Measurements from ENCODE around the gene PUM1.
"Not testable (repeated sequence)": the region's sequence is repeated elsewhere in the genome, so short reads cannot be mapped to it uniquely, and the experiment has no call there.

Gene PUM1

GRCh38 chr1:30948278-30948677 is 117.2 kb downstream of the PUM1 start:
- TF ChIP-seq POLR2A (IDR thresholded peaks at IDR 0.05; ENCODE audit: low read depth, low read length) (no peak), TAF1 (IDR thresholded peaks at IDR 0.05; ENCODE audit: borderline replicate concordance, low read depth, low read length) (no peak), POLR2AphosphoS5 (IDR thresholded peaks at IDR 0.05; ENCODE audit: low read depth, low read length) (no peak)
- no peak for FAIRE-seq

GRCh38 chr1:30947212-30947611 is 118.3 kb downstream of the PUM1 start:
- TF ChIP-seq POLR2AphosphoS5 (IDR thresholded peaks at IDR 0.05; ENCODE audit: low read depth, low read length) (no peak), POLR2A (IDR thresholded peaks at IDR 0.05; ENCODE audit: low read depth, low read length) (no peak), TAF1 (IDR thresholded peaks at IDR 0.05; ENCODE audit: borderline replicate concordance, low read depth, low read length) (no peak)
- FAIRE-seq (no peak), DNase-seq (ENCODE audit: insufficient read length) (no peak)

More at GRCh38 chr1:30948278-30948677, 117.2 kb downstream of the PUM1 start:
- DNase-seq (ENCODE audit: insufficient read length): no peak

GRCh38 chr1:30942326-30942963 is 123.1 kb downstream of the PUM1 start:
- FAIRE-seq: no peak
- TF ChIP-seq POLR2A (IDR thresholded peaks at IDR 0.05; ENCODE audit: low read depth, low read length): no peak
- no peak for TF ChIP-seq POLR2AphosphoS5 (IDR thresholded peaks at IDR 0.05; ENCODE audit: low read depth, low read length)
- TF ChIP-seq TAF1 (IDR thresholded peaks at IDR 0.05; ENCODE audit: borderline replicate concordance, low read depth, low read length): no peak
- no peak for DNase-seq (ENCODE audit: insufficient read length)

- DNase-seq (ENCODE audit: insufficient read length) (no peak), FAIRE-seq (no peak)
Observed at GRCh38 chr1:30940541-30940940, 125.0 kb downstream of the PUM1 start.

GRCh38 chr1:30936541-30937171 is 128.9 kb downstream of the PUM1 start:
- DNase-seq (ENCODE audit: insufficient read length): no peak
- TF ChIP-seq POLR2A (IDR thresholded peaks at IDR 0.05; ENCODE audit: low read depth, low read length): no peak
- no peak for TF ChIP-seq POLR2AphosphoS5 (IDR thresholded peaks at IDR 0.05; ENCODE audit: low read depth, low read length)
- TF ChIP-seq TAF1 (IDR thresholded peaks at IDR 0.05; ENCODE audit: borderline replicate concordance, low read depth, low read length): no peak
- no peak for FAIRE-seq

More at GRCh38 chr1:30940541-30940940, 125.0 kb downstream of the PUM1 start:
- no peak for TF ChIP-seq POLR2AphosphoS5 (IDR thresholded peaks at IDR 0.05; ENCODE audit: low read depth, low read length)
- TF ChIP-seq TAF1 (IDR thresholded peaks at IDR 0.05; ENCODE audit: borderline replicate concordance, low read depth, low read length): no peak
- no peak for TF ChIP-seq POLR2A (IDR thresholded peaks at IDR 0.05; ENCODE audit: low read depth, low read length)

GRCh38 chr1:30935758-30936157 is 129.8 kb downstream of the PUM1 start:
- FAIRE-seq: peak; percentile 70
- DNase-seq (ENCODE audit: insufficient read length): not testable (repeated sequence)

GRCh38 chr1:30934613-30935012 is 130.9 kb downstream of the PUM1 start:
- no peak for TF ChIP-seq TAF1 (IDR thresholded peaks at IDR 0.05; ENCODE audit: borderline replicate concordance, low read depth, low read length)
- TF ChIP-seq POLR2AphosphoS5 (IDR thresholded peaks at IDR 0.05; ENCODE audit: low read depth, low read length): no peak
- TF ChIP-seq POLR2A (IDR thresholded peaks at IDR 0.05; ENCODE audit: low read depth, low read length): no peak
- DNase-seq (ENCODE audit: insufficient read length) (no peak), FAIRE-seq (no peak)

GRCh38 chr1:30933874-30934252 is 131.7 kb downstream of the PUM1 start:
- DNase-seq (ENCODE audit: insufficient read length) (no peak), FAIRE-seq (no peak)

GRCh38 chr1:30930631-30931173 is 134.8 kb downstream of the PUM1 start:
- FAIRE-seq (no peak), DNase-seq (ENCODE audit: insufficient read length) (no peak)
- 0 out of 2 replicates have a peak, but pooled peaks have one; percentile 38 for TF ChIP-seq POLR2AphosphoS5 (IDR thresholded peaks at IDR 0.05; ENCODE audit: low read depth, low read length)
- TF ChIP-seq POLR2A (IDR thresholded peaks at IDR 0.05; ENCODE audit: low read depth, low read length): 0 out of 2 replicates have a peak, but pooled peaks have one; percentile 22
- no peak for TF ChIP-seq TAF1 (IDR thresholded peaks at IDR 0.05; ENCODE audit: borderline replicate concordance, low read depth, low read length)

More at GRCh38 chr1:30933874-30934252, 131.7 kb downstream of the PUM1 start:
- TF ChIP-seq POLR2AphosphoS5 (IDR thresholded peaks at IDR 0.05; ENCODE audit: low read depth, low read length): no peak
- no peak for TF ChIP-seq TAF1 (IDR thresholded peaks at IDR 0.05; ENCODE audit: borderline replicate concordance, low read depth, low read length)
- no peak for TF ChIP-seq POLR2A (IDR thresholded peaks at IDR 0.05; ENCODE audit: low read depth, low read length)

GRCh38 chr1:30929944-30930525 is 135.5 kb downstream of the PUM1 start:
- FAIRE-seq: no peak
- no peak for TF ChIP-seq TAF1 (IDR thresholded peaks at IDR 0.05; ENCODE audit: borderline replicate concordance, low read depth, low read length)
- 0 out of 2 replicates have a peak, but pooled peaks have one; percentile 33 for TF ChIP-seq POLR2AphosphoS5 (IDR thresholded peaks at IDR 0.05; ENCODE audit: low read depth, low read length)
- TF ChIP-seq POLR2A (IDR thresholded peaks at IDR 0.05; ENCODE audit: low read depth, low read length): no peak
- no peak for DNase-seq (ENCODE audit: insufficient read length)

GRCh38 chr1:30929135-30929889 is 136.2 kb downstream of the PUM1 start:
- FAIRE-seq (peak; percentile 96), DNase-seq (ENCODE audit: insufficient read length) (no peak)

More at GRCh38 chr1:30929135-30929889, 136.2 kb downstream of the PUM1 start:
- TF ChIP-seq TAF1 (IDR thresholded peaks at IDR 0.05; ENCODE audit: borderline replicate concordance, low read depth, low read length) (no peak), POLR2A (IDR thresholded peaks at IDR 0.05; ENCODE audit: low read depth, low read length) (no peak), POLR2AphosphoS5 (IDR thresholded peaks at IDR 0.05; ENCODE audit: low read depth, low read length) (no peak)

All from GM12892 (cell line).